OCI-LY1 (cell line): ENCODE data around the gene NSD1.

Experiments used
- CTCF ChIP-seq: fragments of 200-600 bp; sonication (generic), shearing (Covaris generic); IDR thresholded peaks from 2 replicates; pipeline ENCODE4 v1.5.1; 2017; ENCODE audit warnings: mild to moderate bottlenecking, antibody characterized with exemption, low read length, moderate library complexity, mixed read lengths
- EZH2 ChIP-seq: fragments of 200-600 bp; sonication (generic), shearing (Covaris generic); IDR thresholded peaks from 2 replicates; pipeline ENCODE4 v1.8.0; 2017; ENCODE audit warnings: borderline replicate concordance, mixed run types, mild to moderate bottlenecking, antibody characterized with exemption, low read length, moderate library complexity, mixed read lengths

DNA sequence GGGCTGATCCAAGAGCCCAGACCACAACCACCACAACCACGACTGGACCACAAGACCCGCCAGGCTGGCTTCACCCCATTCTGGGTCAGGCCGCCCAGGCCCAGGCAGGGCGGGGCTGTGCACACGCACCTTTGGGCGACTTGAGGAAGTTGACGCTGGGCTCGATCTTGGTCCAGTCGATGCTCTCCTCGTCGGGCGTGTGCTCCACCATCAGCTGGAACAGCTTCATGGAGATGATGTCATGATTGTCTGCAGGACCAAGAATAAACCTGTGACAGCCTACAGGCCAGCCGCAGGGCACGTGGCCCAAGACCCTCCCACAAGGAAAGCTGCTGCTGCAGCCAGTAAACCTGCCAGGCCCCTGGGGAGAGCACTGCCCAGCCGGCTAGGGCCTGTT, 200.6 kb downstream of the NSD1 start:
- TF ChIP-seq CTCF (no peak), EZH2 (no peak)
